Upper lobe of left lung (tissue), 6 donors: ENCODE measurements around the gene MTIF2. TPM values are rescaled to one million over a fixed set of nuclear protein-coding genes. Genes with fewer than 3 reads are reported as not detected.

ENCODE experiments used
- ATAC-seq, 2 donors: fragments of 200-7000 bp; cut with Tn5 transposase; one replicate each; pipeline ENCODE4 v1.9.1; 2022; ENCODE audit warnings: mild to moderate bottlenecking in 2 of 2, moderate library complexity in 2 of 2; ENCODE audit not compliant: low FRiP score in 2 of 2
- DNase-seq, 2 donors: peaks; one replicate each; pipeline ENCODE4 v3.0.0-alpha.2; 2019 to 2020
- H3K27ac ChIP-seq, 4 donors: fragments of 200-600 bp; sonication (generic); one replicate each; pipeline ENCODE4 v1.5.1; 2016 to 2019
- H3K27me3 ChIP-seq, 4 donors: fragments of 200-600 bp; sonication (generic); one replicate each; pipeline ENCODE4 v1.5.1; 2017 to 2019
- H3K36me3 ChIP-seq, 4 donors: fragments of 200-600 bp; sonication (generic); one replicate each; pipeline ENCODE4 v1.5.1; 2016 to 2019
- H3K4me1 ChIP-seq, 4 donors: fragments of 200-600 bp; sonication (generic); one replicate each; pipeline ENCODE4 v1.5.1; 2018 to 2019
- H3K4me3 ChIP-seq, 4 donors: fragments of 200-600 bp; sonication (generic); one replicate each; pipeline ENCODE4 v1.5.1; 2017 to 2019; ENCODE audit warnings: mild to moderate bottlenecking in 2 of 4, moderate library complexity in 1 of 4
- H3K9me3 ChIP-seq, 4 donors: fragments of 200-600 bp; sonication (generic); one replicate each; pipeline ENCODE4 v1.5.1; 2018 to 2019
- CTCF ChIP-seq, 6 experiments: fragments of 450-650 bp in 4 of 6; fragments of 200-600 bp in 2 of 6; sonication (generic) in 2 of 6; IDR thresholded peaks; one replicate each; pipeline ENCODE4 v1.5.1; 2016 to 2019; ENCODE audit warnings: antibody characterized with exemption in 6 of 6
- EP300 ChIP-seq, 4 donors: sonication (generic); formaldehyde crosslinking; IDR thresholded peaks; one replicate each; pipeline ENCODE4 v1.5.1; 2017; ENCODE audit warnings: antibody characterized with exemption in 4 of 4, control low read depth in 2 of 4
- POLR2A ChIP-seq, 4 donors: fragments of 450-650 bp; IDR thresholded peaks; one replicate each; pipeline ENCODE4 v1.5.1; 2016 to 2017; ENCODE audit warnings: antibody characterized with exemption in 4 of 4, mild to moderate bottlenecking in 2 of 4
- POLR2AphosphoS5 ChIP-seq, 2 donors: sonication (generic); formaldehyde crosslinking; IDR thresholded peaks; one replicate each; pipeline ENCODE4 v1.5.1; 2017; ENCODE audit warnings: antibody characterized with exemption in 2 of 2
- WGBS, 2 donors: methylation state at CpG; one replicate each; pipeline ENCODE4 v1.1.5; 2017 to 2018; 5-methylcytosine and 5-hydroxymethylcytosine counted together
- total RNA-seq, 6 donors: library from RNA; depleted of rRNA in 4 of 6; stranded (reverse); fragments of >200 nt in 4 of 6; gene quantifications; one replicate each; pipeline versions ENCODE4 v1.1.0 to v1.2.1, GENCODE V29; 2016 to 2021
- donor health status: DM: no; HTN: no; CAD: no; lungs with moderate emphysema.
- donor health status: DM: no; HTN: yes; CAD: no; lungs with severe emphysema.

MTIF2 gene
- total RNA-seq, 6 donors from 2014 or later: 15.0 to 45.1 (median 22.8) TPM

- WGBS, 2 donors: 93 to 95% methylated on average over 25 of the region's 25 CpGs
- peak in 1 of 2 donors; percentile 62 for DNase-seq
- peak; percentile 1 to 51 for ATAC-seq
- no peaks in the 10 kb centered on the region for H3K27me3 ChIP-seq
- H3K36me3 ChIP-seq: no peaks in the 10 kb centered on the region
- H3K4me3 ChIP-seq: peak overlapping the region in 3 of 4 donors; percentile 65 to 84 (median 75)
- TF ChIP-seq POLR2A (IDR thresholded peaks at IDR 0.05) (no peak), POLR2AphosphoS5 (IDR thresholded peaks at IDR 0.05) (no peak), EP300 (IDR thresholded peaks at IDR 0.05) (no peak), CTCF (IDR thresholded peaks at IDR 0.05) (no peak)
- H3K4me1 ChIP-seq: peaks cover 6 to 21% (median 17%) of the 10 kb centered on the region in 4 donors
- H3K27ac ChIP-seq: peak overlapping the region; percentile 89 to 96 (median 92)
- H3K9me3 ChIP-seq: no peaks in the 10 kb centered on the region
These were observed 44.9 kb downstream of the MTIF2 start for GRCh38 chr2:55223958-55224760.

DNA sequence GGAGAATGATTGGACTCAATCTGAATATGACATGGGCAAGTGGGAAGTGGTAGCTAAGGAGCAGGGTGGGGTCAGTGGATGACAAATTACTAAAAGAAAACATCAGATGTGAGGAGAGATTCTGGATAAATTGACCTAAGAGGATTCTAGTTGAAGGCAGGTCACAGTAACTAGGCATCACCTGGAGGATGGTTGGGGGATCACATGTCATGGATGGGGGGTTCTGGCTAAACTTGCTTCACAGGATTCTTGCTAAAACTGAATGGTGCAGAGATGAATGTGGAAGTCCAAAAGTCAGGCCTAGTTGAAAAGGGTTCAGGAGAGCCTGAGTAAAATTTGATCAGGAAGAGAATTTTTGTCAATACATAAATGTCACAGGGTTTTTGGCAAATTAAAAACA lies 55.2 kb downstream of the MTIF2 start:
- no peaks in the 10 kb centered on the region for H3K27me3 ChIP-seq
- no peaks in the 10 kb centered on the region for H3K36me3 ChIP-seq
- no peak overlapping the region for H3K27ac ChIP-seq
- no peaks in the 10 kb centered on the region for H3K9me3 ChIP-seq
- no peak for ATAC-seq
- TF ChIP-seq CTCF (IDR thresholded peaks at IDR 0.05) (no peak), POLR2A (IDR thresholded peaks at IDR 0.05) (no peak), POLR2AphosphoS5 (IDR thresholded peaks at IDR 0.05) (no peak)
- no peaks in the 10 kb centered on the region for H3K4me1 ChIP-seq
- DNase-seq: no peak
- H3K4me3 ChIP-seq: no peak overlapping the region

- Histone ChIP-seq H3K36me3 (peaks cover 0 to 9% (median 0%) of the 10 kb centered on the region in 4 donors), H3K4me1 (no peaks in the 10 kb centered on the region), H3K9me3 (no peaks in the 10 kb centered on the region), H3K27ac (no peak overlapping the region), H3K27me3 (no peaks in the 10 kb centered on the region), H3K4me3 (no peak overlapping the region)
- DNase-seq (no peak), ATAC-seq (no peak)
- TF ChIP-seq CTCF (IDR thresholded peaks at IDR 0.05): no peak
- no peak for TF ChIP-seq POLR2AphosphoS5 (IDR thresholded peaks at IDR 0.05)
- no peak for TF ChIP-seq POLR2A (IDR thresholded peaks at IDR 0.05)
- no peak for TF ChIP-seq EP300 (IDR thresholded peaks at IDR 0.05)
- 94 to 95% methylated on average over 2 of the region's 2 CpGs for WGBS, 2 donors
These were observed 64.1 kb downstream of the MTIF2 start for GRCh38 chr2:55204950-55205349.

GRCh38 chr2:55204536-55204935 lies 64.5 kb downstream of the MTIF2 start:
- no peaks in the 10 kb centered on the region for H3K4me1 ChIP-seq
- ATAC-seq (no peak), DNase-seq (no peak)
- H3K36me3 ChIP-seq: peaks cover 0 to 9% (median 0%) of the 10 kb centered on the region in 4 donors
- H3K27ac ChIP-seq: no peak overlapping the region
- 92 to 98% methylated on average over 3 of the region's 3 CpGs for WGBS, 2 donors
- no peaks in the 10 kb centered on the region for H3K9me3 ChIP-seq
- H3K4me3 ChIP-seq: no peak overlapping the region
- TF ChIP-seq POLR2A (IDR thresholded peaks at IDR 0.05): no peak
- no peak for TF ChIP-seq CTCF (IDR thresholded peaks at IDR 0.05)
- no peak for TF ChIP-seq POLR2AphosphoS5 (IDR thresholded peaks at IDR 0.05)
- TF ChIP-seq EP300 (IDR thresholded peaks at IDR 0.05): no peak
- no peaks in the 10 kb centered on the region for H3K27me3 ChIP-seq

- no peaks in the 10 kb centered on the region for H3K9me3 ChIP-seq
- peaks cover 0 to 21% (median 0%) of the 10 kb centered on the region in 4 donors for H3K36me3 ChIP-seq
- no peak overlapping the region for H3K27ac ChIP-seq
- H3K27me3 ChIP-seq: no peaks in the 10 kb centered on the region
- no peak overlapping the region for H3K4me3 ChIP-seq
- TF ChIP-seq POLR2AphosphoS5 (IDR thresholded peaks at IDR 0.05) (no peak), EP300 (IDR thresholded peaks at IDR 0.05) (no peak), POLR2A (IDR thresholded peaks at IDR 0.05) (no peak), CTCF (IDR thresholded peaks at IDR 0.05) (no peak)
- DNase-seq (no peak), ATAC-seq (no peak)
- WGBS, 2 donors: 91 to 92% methylated on average over 1 of the region's 1 CpG
- H3K4me1 ChIP-seq: no peaks in the 10 kb centered on the region
These were observed 68.6 kb downstream of the MTIF2 start for GRCh38 chr2:55200416-55200815.
